HL-60 (cell line): ENCODE measurements around the gene DCN.

Experiments
- DNase-seq, 2 experiments: peaks; one replicate each; pipeline ENCODE4 v3.0.0-alpha.2; 2010 to 2020; ENCODE audit warnings: low read depth in 1 of 2, low spot score in 1 of 2
- H3K27ac ChIP-seq: fragments of 250-450 bp; sonication (Bioruptor Pico); replicated peaks from 2 replicates; pipeline ENCODE4 v1.5.1; 2020; ENCODE audit warnings: mild to moderate bottlenecking, moderate library complexity
- H3K27me3 ChIP-seq: fragments of 250-450 bp; sonication (Bioruptor Pico); 2 replicates; pipeline ENCODE4 v1.5.1; 2021; ENCODE audit warnings: mild to moderate bottlenecking, moderate library complexity; ENCODE audit not compliant: insufficient read depth, poor library complexity, severe bottlenecking
- H3K4me3 ChIP-seq: replicated peaks from 2 replicates; pipeline ENCODE4 v1.5.1; 2011; ENCODE audit warnings: mild to moderate bottlenecking, control low read depth, low read length; ENCODE audit not compliant: insufficient read depth
- GABPA ChIP-seq: IDR thresholded peaks from 2 replicates; pipeline ENCODE4 v1.6.1; 2012; ENCODE audit warnings: low read depth
- POLR2AphosphoS5 ChIP-seq: IDR thresholded peaks from 2 replicates; pipeline ENCODE4 v1.6.1; 2012; ENCODE audit warnings: low read depth
- SPI1 ChIP-seq: IDR thresholded peaks from 2 replicates; pipeline ENCODE4 v1.6.1; 2012; ENCODE audit warnings: low read depth, mild to moderate bottlenecking, borderline replicate concordance
- TF ChIP-seq, protein P1 (sequence below): IDR thresholded peaks from one replicate; pipeline ENCODE4 v1.5.1; 2011; ENCODE audit warnings: low read length, control low read depth, inconsistent platforms; ENCODE audit not compliant: insufficient read depth
- TF ChIP-seq, protein P2 (sequence below): IDR thresholded peaks from 2 replicates; pipeline ENCODE4 v1.6.1; 2012; ENCODE audit warnings: low read depth; ENCODE audit not compliant: insufficient replicate concordance

The DCN gene

GRCh38 chr12:91203610-91204009 is 21.0 kb upstream of the DCN start:
- no peak for DNase-seq
- TF ChIP-seq GABPA: no peak
- TF ChIP-seq, protein P1, sequence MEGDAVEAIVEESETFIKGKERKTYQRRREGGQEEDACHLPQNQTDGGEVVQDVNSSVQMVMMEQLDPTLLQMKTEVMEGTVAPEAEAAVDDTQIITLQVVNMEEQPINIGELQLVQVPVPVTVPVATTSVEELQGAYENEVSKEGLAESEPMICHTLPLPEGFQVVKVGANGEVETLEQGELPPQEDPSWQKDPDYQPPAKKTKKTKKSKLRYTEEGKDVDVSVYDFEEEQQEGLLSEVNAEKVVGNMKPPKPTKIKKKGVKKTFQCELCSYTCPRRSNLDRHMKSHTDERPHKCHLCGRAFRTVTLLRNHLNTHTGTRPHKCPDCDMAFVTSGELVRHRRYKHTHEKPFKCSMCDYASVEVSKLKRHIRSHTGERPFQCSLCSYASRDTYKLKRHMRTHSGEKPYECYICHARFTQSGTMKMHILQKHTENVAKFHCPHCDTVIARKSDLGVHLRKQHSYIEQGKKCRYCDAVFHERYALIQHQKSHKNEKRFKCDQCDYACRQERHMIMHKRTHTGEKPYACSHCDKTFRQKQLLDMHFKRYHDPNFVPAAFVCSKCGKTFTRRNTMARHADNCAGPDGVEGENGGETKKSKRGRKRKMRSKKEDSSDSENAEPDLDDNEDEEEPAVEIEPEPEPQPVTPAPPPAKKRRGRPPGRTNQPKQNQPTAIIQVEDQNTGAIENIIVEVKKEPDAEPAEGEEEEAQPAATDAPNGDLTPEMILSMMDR: no peak
- TF ChIP-seq SPI1: no peak
- TF ChIP-seq, protein P2, sequence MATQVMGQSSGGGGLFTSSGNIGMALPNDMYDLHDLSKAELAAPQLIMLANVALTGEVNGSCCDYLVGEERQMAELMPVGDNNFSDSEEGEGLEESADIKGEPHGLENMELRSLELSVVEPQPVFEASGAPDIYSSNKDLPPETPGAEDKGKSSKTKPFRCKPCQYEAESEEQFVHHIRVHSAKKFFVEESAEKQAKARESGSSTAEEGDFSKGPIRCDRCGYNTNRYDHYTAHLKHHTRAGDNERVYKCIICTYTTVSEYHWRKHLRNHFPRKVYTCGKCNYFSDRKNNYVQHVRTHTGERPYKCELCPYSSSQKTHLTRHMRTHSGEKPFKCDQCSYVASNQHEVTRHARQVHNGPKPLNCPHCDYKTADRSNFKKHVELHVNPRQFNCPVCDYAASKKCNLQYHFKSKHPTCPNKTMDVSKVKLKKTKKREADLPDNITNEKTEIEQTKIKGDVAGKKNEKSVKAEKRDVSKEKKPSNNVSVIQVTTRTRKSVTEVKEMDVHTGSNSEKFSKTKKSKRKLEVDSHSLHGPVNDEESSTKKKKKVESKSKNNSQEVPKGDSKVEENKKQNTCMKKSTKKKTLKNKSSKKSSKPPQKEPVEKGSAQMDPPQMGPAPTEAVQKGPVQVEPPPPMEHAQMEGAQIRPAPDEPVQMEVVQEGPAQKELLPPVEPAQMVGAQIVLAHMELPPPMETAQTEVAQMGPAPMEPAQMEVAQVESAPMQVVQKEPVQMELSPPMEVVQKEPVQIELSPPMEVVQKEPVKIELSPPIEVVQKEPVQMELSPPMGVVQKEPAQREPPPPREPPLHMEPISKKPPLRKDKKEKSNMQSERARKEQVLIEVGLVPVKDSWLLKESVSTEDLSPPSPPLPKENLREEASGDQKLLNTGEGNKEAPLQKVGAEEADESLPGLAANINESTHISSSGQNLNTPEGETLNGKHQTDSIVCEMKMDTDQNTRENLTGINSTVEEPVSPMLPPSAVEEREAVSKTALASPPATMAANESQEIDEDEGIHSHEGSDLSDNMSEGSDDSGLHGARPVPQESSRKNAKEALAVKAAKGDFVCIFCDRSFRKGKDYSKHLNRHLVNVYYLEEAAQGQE: no peak
- TF ChIP-seq POLR2AphosphoS5: no peak
- Histone ChIP-seq H3K27ac (no peak overlapping the region), H3K27me3 (no peaks in the 10 kb centered on the region), H3K4me3 (no peak overlapping the region)

GRCh38 chr12:91202390-91202789 is 19.8 kb upstream of the DCN start:
- H3K27me3 ChIP-seq: no peaks in the 10 kb centered on the region
- TF ChIP-seq POLR2AphosphoS5: no peak
- TF ChIP-seq GABPA: no peak
- TF ChIP-seq, protein P2: no peak
- TF ChIP-seq, protein P1: no peak
- no peak for TF ChIP-seq SPI1
- no peak for DNase-seq

GRCh38 chr12:91196436-91196835 is 13.8 kb upstream of the DCN start:
- H3K27ac ChIP-seq: no peak overlapping the region
- H3K27me3 ChIP-seq: no peaks in the 10 kb centered on the region
- DNase-seq: no peak
- TF ChIP-seq POLR2AphosphoS5 (no peak), GABPA (no peak), SPI1 (no peak)
- TF ChIP-seq, protein P2: no peak
- TF ChIP-seq, protein P1: no peak
- no peak overlapping the region for H3K4me3 ChIP-seq

More at GRCh38 chr12:91202390-91202789, 19.8 kb upstream of the DCN start:
- no peak overlapping the region for H3K27ac ChIP-seq
- H3K4me3 ChIP-seq: no peak overlapping the region
